GM12878 (cell line): ENCODE measurements around the gene FOXD2. TPM values are rescaled to one million over a fixed set of nuclear protein-coding genes. Genes with fewer than 3 reads are reported as not detected.

ENCODE experiments used
- ATAC-seq: fragments of 200-7000 bp; cut with Tn5 transposase; 3 replicates; pipeline ENCODE4 v1.9.1; 2020; ENCODE audit warnings: mild to moderate bottlenecking, moderate library complexity
- BruUV-seq: library from RNA; stranded (reverse); fragments of 400-500 nt; replicated peaks from 2 replicates; lab custom pipeline; 2021; lab: Mats Ljungman, UMichigan
- CTCF ChIA-PET: fragments of 300-600 bp; sonication (Branson Sonifier 250); formaldehyde crosslinking; extraction: SDS; loops from one replicate; lab custom pipeline; 2021; ENCODE audit warnings: inconsistent platforms; lab: Yijun Ruan, JAX
- POLR2A ChIA-PET: fragments of 350-600 bp; formaldehyde crosslinking; extraction: SDS; loops from one replicate; lab custom pipeline; 2021; ENCODE audit warnings: inconsistent platforms; lab: Charles Lee
- RAD21 ChIA-PET: fragments of 300-600 bp; sonication (Branson Sonifier 250); formaldehyde crosslinking; loops from one replicate; lab custom pipeline; 2023; ENCODE audit warnings: antibody characterized with exemption; ENCODE audit not compliant: unreplicated experiment; lab: Charles Lee
- SMC1A ChIA-PET: fragments of 300-600 bp; sonication (Branson Sonifier 250); formaldehyde crosslinking; loops from one replicate; lab custom pipeline; 2023; ENCODE audit not compliant: unreplicated experiment, uncharacterized antibody; lab: Charles Lee
- DNase-seq: peaks from one replicate; pipeline ENCODE4 v3.0.0-alpha.2; 2011; ENCODE audit warnings: low read depth, low spot score
- FAIRE-seq: peaks from 3 replicates; lab custom pipeline; 2011; peaks lifted over from hg19 to GRCh38; lab: Jason Lieb, UNC
- H2AFZ ChIP-seq: 2 replicates; pipeline ENCODE4 v1.6.0; 2011; ENCODE audit warnings: low read depth, low read length, control low read depth; ENCODE audit not compliant: control insufficient read depth
- H3K27ac ChIP-seq: 2 replicates; pipeline ENCODE4 v1.5.1; 2011; ENCODE audit warnings: control low read depth; ENCODE audit not compliant: control insufficient read depth, insufficient read depth
- H3K27me3 ChIP-seq, 2 experiments: replicated peaks in 1 of 2; 2 replicates each; pipeline versions ENCODE4 v1.6.0 to v1.6.1; 2011; ENCODE audit warnings: low read length in 1 of 2; ENCODE audit not compliant: control insufficient read depth in 2 of 2, insufficient read depth in 2 of 2
- H3K36me3 ChIP-seq, 2 experiments: 2 replicates each; pipeline ENCODE4 v1.5.1; 2011; ENCODE audit warnings: low read length in 1 of 2; ENCODE audit not compliant: control insufficient read depth in 2 of 2, insufficient read depth in 2 of 2
- H3K4me1 ChIP-seq: 2 replicates; pipeline ENCODE4 v1.6.1; 2011; ENCODE audit warnings: mild to moderate bottlenecking, low read length, moderate library complexity, mixed read lengths; ENCODE audit not compliant: control insufficient read depth, insufficient read depth
- H3K4me2 ChIP-seq: 2 replicates; pipeline ENCODE4 v1.6.0; 2011; ENCODE audit warnings: control low read depth; ENCODE audit not compliant: control insufficient read depth, insufficient read depth
- H3K4me3 ChIP-seq: fragments of 200-600 bp; sonication (generic); 2 replicates; pipeline ENCODE4 v1.5.1; 2016
- H3K79me2 ChIP-seq: 2 replicates; pipeline ENCODE4 v1.6.0; 2011; ENCODE audit warnings: low read length; ENCODE audit not compliant: control insufficient read depth, insufficient read depth
- H3K9ac ChIP-seq: 2 replicates; pipeline ENCODE4 v1.8.0; 2011; ENCODE audit warnings: low read length, control low read depth, mixed read lengths; ENCODE audit not compliant: control insufficient read depth, insufficient read depth
- H3K9me3 ChIP-seq: replicated peaks from 3 replicates; pipeline ENCODE4 v1.5.1; 2011; ENCODE audit warnings: mild to moderate bottlenecking, low read length; ENCODE audit not compliant: control insufficient read depth, insufficient read depth
- H4K20me1 ChIP-seq: 2 replicates; pipeline ENCODE4 v1.6.0; 2011; ENCODE audit not compliant: control insufficient read depth, insufficient read depth
- CEBPB ChIP-seq, 2 experiments: fragments of 150-350 bp in 1 of 2; IDR thresholded peaks; 2 replicates each; pipeline ENCODE4 v1.6.1; 2012 to 2014; ENCODE audit warnings: low read depth in 2 of 2, low read length in 2 of 2, borderline replicate concordance in 1 of 2, inconsistent platforms in 1 of 2
- MXI1 ChIP-seq: fragments of 150-350 bp; IDR thresholded peaks from 2 replicates; pipeline ENCODE4 v1.6.1; 2011; ENCODE audit warnings: low read depth, mild to moderate bottlenecking, inconsistent platforms, low read length, improper control_type of control experiment
- RAD51 ChIP-seq: fragments of 450-650 bp; IDR thresholded peaks from 2 replicates; pipeline ENCODE4 v1.6.1; 2016; ENCODE audit warnings: moderate library complexity, mild to moderate bottlenecking, inconsistent platforms
- SMAD1 ChIP-seq: fragments of 450-650 bp; IDR thresholded peaks from 2 replicates; pipeline ENCODE4 v1.6.1; 2018; ENCODE audit warnings: mild to moderate bottlenecking, low read depth; ENCODE audit not compliant: partially characterized antibody
- STAT3 ChIP-seq: IDR thresholded peaks from 2 replicates; pipeline ENCODE4 v1.6.1; 2011; ENCODE audit warnings: low read depth, low read length, improper control_type of control experiment
- WGBS: methylation state at CpG from one replicate; pipeline ENCODE4 v1.1.6; 2016; ENCODE audit warnings: low lambda C conversion rate; ENCODE audit not compliant: insufficient replicate concordance, insufficient coverage; ENCODE audit errors: missing lambda C conversion rate; 5-methylcytosine and 5-hydroxymethylcytosine counted together
- in situ Hi-C: fragments of 300-500 bp; cut with MboI; formaldehyde crosslinking; loops from 9 replicates; pipeline ENCODE4 v1.14.3; 2018; ENCODE audit warnings: mixed read lengths
- intact Hi-C: fragments of 100-400 bp; cut with micrococcal nuclease; formaldehyde crosslinking; loops from one replicate; pipeline ENCODE4 v1.14.2; 2022; ENCODE audit not compliant: unreplicated experiment
- polyA plus RNA-seq, 11 experiments: library from polyadenylated mRNA; depleted of rRNA in 4 of 11; unstranded in 6 of 11; stranded (reverse) in 5 of 11; fragments of >200 nt; fragmentation: Nextera tagmentation in 4 of 11; fragmentation: Illumina TruSeq in 1 of 11; extraction: Ambion mirVana in 4 of 11; extraction: Trizol in 1 of 11; gene quantifications; 1 replicate in 1 of 11; 2 replicates in 10 of 11; pipeline versions ENCODE4 v1.2.1 to v1.2.3, GENCODE V29; 2011 to 2016; ENCODE audit warnings: inconsistent platforms in 2 of 11, missing spikeins in 2 of 11, low read depth in 1 of 11
- total RNA-seq, 4 experiments: library from RNA; depleted of rRNA in 3 of 4; stranded (reverse); fragments of >200 nt in 3 of 4; fragmentation: Illumina TruSeq in 1 of 4; extraction: Trizol in 1 of 4; gene quantifications; 2 replicates each; pipeline versions ENCODE4 v1.2.1 to v1.2.3, GENCODE V29; 2013 to 2021
- TF ChIP-seq, protein P1 (sequence below): fragments of 450-650 bp; IDR thresholded peaks from 2 replicates; pipeline ENCODE4 v1.6.1; 2017; ENCODE audit warnings: mild to moderate bottlenecking, low read depth, inconsistent platforms; ENCODE audit not compliant: poor library complexity, severe bottlenecking
- TF ChIP-seq, protein P2 (sequence below): fragments of 150-350 bp; IDR thresholded peaks from 2 replicates; pipeline ENCODE4 v1.6.1; 2014; ENCODE audit warnings: mild to moderate bottlenecking, low read depth, low read length

The FOXD2 gene
- total and polyA plus RNA-seq, 10 of the 15 experiments (the other 5 are each of a cell fraction or from before 2014, with no cell fraction given): under 0.01 to 0.27 (median 0.04) TPM; not detected in 1

DNA sequence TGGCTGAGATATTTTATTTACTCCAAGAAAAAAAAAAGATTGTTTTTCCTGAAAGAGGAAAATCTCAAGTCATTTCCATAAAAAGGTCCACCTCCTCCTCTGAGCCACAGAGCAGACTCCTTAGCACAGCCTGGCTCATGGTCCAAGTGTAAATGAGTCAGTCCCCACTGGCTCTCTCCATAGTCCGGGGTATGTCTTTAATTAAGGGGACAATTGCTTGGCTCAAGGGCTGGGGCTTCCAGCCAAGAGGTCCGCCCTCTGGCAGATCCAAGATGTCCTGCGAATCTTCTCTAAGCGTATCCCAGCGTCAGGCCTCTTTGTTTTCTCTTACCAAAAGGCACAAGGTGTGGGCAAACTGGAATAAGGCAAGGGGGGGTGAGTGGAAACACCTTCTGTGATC, 33.3 kb downstream of the FOXD2 start (continued):
- TF ChIP-seq, protein P1, sequence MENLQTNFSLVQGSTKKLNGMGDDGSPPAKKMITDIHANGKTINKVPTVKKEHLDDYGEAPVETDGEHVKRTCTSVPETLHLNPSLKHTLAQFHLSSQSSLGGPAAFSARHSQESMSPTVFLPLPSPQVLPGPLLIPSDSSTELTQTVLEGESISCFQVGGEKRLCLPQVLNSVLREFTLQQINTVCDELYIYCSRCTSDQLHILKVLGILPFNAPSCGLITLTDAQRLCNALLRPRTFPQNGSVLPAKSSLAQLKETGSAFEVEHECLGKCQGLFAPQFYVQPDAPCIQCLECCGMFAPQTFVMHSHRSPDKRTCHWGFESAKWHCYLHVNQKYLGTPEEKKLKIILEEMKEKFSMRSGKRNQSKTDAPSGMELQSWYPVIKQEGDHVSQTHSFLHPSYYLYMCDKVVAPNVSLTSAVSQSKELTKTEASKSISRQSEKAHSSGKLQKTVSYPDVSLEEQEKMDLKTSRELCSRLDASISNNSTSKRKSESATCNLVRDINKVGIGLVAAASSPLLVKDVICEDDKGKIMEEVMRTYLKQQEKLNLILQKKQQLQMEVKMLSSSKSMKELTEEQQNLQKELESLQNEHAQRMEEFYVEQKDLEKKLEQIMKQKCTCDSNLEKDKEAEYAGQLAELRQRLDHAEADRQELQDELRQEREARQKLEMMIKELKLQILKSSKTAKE: no peak
- TF ChIP-seq STAT3: no peak
- no peak for TF ChIP-seq SMAD1
- no peak for TF ChIP-seq CEBPB (IDR thresholded peaks at IDR 0.05; ENCODE audit: borderline replicate concordance in 1 of 2, low read depth in 2 of 2, low read length in 2 of 2)
- no peak for TF ChIP-seq RAD51
- TF ChIP-seq, all 136 proteins: peak for 0

DNA sequence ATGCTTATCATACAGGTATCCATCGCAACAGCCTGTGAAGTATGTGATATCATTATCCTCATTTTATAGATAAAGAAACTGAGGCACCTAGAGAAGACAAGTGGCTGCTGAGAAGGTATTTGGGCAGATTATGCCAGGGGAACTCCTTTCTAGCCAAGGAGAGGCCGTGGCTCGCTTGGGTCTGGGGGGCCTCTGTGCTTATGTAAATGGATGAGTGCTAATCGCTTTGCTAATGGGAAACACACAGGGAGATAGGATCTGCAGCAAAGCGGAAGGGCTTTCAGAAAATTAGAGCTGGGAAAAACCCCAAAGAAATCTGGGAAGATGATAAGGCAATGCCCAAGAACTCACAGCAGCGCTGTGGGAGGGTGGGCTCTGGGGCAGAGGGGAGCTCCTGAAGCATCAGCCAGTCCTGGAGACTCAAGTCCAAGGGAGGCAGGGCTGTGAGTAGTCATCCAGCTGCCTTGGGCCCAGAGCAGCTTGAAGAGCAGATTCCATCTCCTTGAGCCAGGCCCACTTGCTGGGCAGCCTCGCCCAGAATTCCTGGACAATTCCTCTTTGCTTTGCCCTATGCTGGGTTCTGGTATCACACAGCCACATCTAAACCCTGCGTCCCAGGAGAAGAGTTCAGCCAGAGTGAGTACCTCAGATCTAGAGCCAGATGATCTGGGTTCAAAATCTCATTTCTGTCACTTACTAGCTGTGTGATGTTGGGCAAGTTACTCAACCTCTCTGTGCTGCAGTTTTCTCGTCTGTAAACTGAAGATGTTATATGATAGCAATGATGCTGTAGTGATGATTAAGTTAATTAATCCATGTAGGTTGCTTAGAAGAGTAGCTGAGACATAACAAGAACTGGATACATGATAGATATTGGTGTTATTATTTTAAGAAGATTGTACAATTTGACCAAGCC, 36.7 kb downstream of the FOXD2 start:
- RAD21 ChIA-PET: no interaction called here
- no peak overlapping the region for H3K27ac ChIP-seq
- H3K36me3 ChIP-seq: no peaks in the 10 kb centered on the region
- TF ChIP-seq, protein P2, sequence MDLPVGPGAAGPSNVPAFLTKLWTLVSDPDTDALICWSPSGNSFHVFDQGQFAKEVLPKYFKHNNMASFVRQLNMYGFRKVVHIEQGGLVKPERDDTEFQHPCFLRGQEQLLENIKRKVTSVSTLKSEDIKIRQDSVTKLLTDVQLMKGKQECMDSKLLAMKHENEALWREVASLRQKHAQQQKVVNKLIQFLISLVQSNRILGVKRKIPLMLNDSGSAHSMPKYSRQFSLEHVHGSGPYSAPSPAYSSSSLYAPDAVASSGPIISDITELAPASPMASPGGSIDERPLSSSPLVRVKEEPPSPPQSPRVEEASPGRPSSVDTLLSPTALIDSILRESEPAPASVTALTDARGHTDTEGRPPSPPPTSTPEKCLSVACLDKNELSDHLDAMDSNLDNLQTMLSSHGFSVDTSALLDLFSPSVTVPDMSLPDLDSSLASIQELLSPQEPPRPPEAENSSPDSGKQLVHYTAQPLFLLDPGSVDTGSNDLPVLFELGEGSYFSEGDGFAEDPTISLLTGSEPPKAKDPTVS: no peak
- TF ChIP-seq MXI1: no peak
- no peak overlapping the region for H3K4me3 ChIP-seq
- no peak overlapping the region for H3K9ac ChIP-seq
- H3K4me2 ChIP-seq: no peak overlapping the region
- no peak for DNase-seq
- no peaks in the 10 kb centered on the region for H3K9me3 ChIP-seq
- H3K4me1 ChIP-seq: no peaks in the 10 kb centered on the region
- H3K27me3 ChIP-seq: no peaks in the 10 kb centered on the region
- CTCF ChIA-PET: no interaction called here
- POLR2A ChIA-PET: no interaction called here
- WGBS: 18% methylated on average over 8 of the region's 9 CpGs
- no peaks in the 10 kb centered on the region for H4K20me1 ChIP-seq
- no peak for FAIRE-seq
- SMC1A ChIA-PET: no interaction called here
- BruUV-seq: no TSS peak
- ATAC-seq: no peak
- no peaks in the 10 kb centered on the region for H3K79me2 ChIP-seq
- in situ Hi-C loops: no loop called here
- intact Hi-C loops: no loop called here
- no peak overlapping the region for H2AFZ ChIP-seq
